GM03348 (cell line): ENCODE results near the gene NRROS.
A peak's percentile ranks its signal among the peaks of the same experiment; 100 is the strongest.
"Not testable (repeated sequence)": the region's sequence is repeated elsewhere in the genome, so short reads cannot be mapped to it uniquely, and the experiment has no call there.

Experiments used
- DNase-seq: peaks from one replicate; pipeline ENCODE4 v3.0.0; 2012; ENCODE audit warnings: low spot score

NRROS gene

DNA sequence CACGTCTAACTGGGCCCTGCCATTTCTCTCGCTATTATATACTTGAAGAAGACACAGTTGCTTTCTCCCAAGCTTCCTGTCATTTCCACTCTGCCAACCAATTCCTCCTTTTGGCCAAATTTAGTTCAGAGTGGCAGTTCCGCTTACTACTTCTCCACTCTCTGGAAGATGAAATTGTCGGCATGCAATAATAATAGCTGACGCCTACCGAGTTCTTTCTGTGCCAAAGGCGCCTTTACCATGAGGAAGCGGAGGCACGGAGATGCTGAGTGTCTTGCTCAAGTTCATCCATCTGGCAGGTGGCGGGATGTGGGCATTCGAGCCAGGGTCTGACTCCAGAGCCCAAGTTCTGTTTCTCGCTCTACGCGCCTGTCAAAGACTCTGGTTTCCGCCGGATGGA is 14.6 kb upstream of the NRROS start:
- DNase-seq: no peak

DNA sequence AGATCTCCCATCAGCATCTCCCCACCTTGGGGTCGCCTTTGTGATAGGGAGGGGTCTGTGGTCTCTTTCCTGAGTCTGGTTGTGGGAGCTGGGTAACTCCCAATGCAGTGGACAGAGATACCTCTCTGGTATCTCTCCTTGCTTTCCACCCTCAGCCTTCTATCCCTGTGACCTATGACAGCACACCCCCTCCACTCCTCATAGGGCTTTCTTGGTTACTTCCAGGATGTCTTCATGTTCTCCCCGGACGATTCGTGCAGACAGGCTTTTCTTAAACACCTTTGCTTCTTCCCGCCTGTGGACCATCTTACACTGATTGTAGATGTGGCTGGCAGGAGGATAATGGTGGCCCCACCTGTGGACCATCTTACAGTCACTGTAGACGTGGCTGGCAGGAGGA is 14.2 kb upstream of the NRROS start:
- no peak for DNase-seq

GRCh38 chr3:196627918-196628231 is 11.6 kb upstream of the NRROS start:
- no peak for DNase-seq

- DNase-seq: no peak
Observed at GRCh38 chr3:196629228-196629627, 10.3 kb upstream of the NRROS start.

DNA sequence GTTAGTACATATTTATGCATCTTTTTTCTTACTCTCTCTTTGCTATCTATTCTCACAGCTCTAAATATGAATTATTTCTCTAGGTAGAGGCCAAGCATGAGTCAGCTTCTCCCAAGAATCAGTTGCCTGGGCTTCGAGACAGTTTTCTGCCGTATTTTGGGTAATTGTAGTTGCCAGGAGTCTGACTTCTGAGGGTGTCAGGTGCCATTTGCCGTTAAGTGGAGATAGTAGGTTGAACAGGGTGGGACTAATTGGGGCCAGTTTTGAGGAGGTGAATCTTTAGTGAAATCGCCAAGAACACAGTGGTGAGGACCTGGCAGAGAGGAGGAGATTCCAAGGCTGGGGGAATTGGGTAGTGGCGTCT is 7.8 kb upstream of the NRROS start:
- DNase-seq: no peak

- DNase-seq: peak; percentile 92
Observed at GRCh38 chr3:196632046-196632751, 7.3 kb upstream of the NRROS start.

- DNase-seq: no peak
Observed at GRCh38 chr3:196633555-196634151, 5.8 kb upstream of the NRROS start.

- no peak for DNase-seq
Observed at GRCh38 chr3:196634224-196634623, 5.3 kb upstream of the NRROS start.

DNA sequence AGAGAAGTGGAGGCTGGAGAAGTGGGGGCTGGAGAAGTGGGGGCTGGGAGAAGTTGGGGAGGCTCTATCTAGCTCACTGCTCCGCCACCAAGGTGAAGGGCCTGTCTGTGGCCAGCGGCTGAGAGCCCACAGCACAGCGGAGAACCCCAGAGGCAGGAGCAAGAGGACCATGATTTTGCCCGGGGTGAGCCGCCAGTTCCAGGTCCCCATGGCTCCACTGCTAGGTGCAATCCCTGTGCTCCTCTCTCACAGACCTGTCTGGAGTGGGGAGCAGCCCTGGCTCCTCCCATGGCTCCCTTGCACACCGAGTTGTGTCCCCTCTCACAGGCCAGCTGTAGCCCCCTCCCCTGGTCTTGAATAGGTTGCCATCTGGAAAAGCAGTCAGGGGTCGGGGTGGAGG is 4.7 kb upstream of the NRROS start:
- DNase-seq: no peak

- DNase-seq: peak; percentile 52
Observed at GRCh38 chr3:196636369-196637349, 2.8 kb upstream of the NRROS start.

- DNase-seq: not testable (repeated sequence)
Observed at GRCh38 chr3:196637941-196638340, 1.6 kb upstream of the NRROS start.

DNA sequence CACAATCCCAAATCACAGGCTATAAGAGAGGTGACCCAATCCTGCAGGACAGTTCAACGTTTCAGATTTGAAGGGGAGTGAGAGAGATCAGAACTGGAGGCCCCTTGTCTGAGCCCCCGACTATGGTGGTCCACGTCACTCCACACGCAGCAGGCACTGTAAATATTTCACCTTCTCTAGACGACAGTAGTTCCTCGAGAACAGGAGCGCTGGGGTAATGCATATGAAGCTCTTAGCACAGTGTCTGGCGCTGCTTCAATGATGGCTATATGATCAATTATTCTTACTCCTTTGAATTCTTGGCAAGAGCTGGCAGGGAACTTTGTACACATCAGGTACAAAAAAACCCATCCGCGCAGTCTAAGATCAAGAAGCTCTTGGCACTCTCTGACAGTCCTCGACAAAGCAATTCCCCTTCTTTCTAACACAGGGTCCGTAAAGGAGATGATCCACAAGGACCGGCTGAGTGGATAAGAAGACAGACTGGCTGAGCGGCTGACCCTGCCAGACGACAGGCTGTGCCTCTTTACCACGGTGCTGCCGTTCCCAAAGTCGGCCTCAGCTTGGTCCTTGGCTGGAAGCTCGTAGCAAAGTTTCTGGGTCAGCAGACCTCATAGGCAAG is 522 bp upstream of the NRROS start:
- DNase-seq: peak; percentile 15

DNA sequence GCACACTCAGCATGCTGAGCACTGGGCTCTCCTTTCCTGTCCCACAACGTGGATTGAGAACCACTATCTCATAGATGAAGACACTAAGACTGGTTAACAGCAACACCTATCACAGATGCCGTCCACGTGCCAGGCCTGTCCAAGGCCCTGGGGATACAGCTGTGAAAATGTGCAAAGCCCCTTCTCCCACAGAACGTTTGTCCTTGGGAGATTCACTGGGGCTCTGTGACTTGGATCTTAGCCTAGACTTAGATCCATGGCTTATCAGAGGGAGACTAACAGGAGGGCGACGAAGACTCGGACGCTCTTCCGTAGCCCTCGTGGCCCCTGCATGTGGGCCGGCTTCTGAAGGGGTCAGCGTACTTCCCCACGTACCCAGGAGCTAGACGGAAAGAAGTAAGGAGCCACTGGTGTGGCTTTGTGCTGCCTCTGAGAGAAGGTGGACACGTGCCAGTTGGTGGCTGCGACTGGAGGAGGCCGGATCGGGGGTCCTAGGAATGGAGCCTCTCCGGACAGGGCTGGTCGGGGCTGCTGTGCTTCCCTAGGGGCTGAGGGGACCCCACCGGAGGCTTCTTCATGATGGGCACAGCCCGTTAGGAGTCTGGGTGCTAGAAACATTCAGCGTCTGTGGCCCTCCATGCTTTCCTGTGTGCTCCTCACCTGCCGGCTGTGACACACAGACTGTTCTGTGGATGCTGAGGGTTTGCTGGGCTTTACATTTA is 964 bp downstream of the NRROS start:
- no peak for DNase-seq

DNA sequence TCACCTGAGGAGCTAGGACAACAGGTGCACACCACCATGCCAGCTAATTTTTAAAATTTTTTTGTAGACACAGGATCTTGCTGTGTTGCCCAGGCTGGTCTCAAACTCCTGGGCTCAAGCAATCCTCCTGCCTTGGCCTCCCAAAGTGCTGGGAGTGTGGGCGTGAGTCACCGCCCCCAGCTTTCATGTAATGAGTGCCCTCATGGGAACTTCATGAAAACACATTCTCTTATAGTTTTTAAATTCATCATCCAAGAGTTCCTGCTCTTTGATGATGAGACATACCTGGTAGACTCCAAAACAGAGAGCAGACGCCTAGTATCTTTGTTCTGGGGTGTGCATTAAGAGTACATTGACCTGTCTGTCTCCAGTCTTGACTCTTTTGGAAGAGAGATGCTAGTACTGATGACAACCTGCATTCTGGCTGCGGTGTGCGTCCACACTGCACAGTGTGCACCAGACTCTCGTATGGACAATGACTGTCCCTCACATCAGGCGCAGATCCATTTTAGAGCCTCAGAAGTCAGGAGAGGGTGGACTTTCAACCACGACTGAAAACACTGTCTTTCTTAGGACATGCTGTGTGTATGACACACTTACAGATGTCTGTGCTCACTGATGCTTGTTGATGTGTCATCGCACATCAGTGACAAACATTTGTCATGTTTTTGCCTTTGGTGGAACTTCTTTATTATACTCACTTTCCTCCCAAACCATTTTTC is 2.0 kb downstream of the NRROS start:
- DNase-seq: no peak

DNA sequence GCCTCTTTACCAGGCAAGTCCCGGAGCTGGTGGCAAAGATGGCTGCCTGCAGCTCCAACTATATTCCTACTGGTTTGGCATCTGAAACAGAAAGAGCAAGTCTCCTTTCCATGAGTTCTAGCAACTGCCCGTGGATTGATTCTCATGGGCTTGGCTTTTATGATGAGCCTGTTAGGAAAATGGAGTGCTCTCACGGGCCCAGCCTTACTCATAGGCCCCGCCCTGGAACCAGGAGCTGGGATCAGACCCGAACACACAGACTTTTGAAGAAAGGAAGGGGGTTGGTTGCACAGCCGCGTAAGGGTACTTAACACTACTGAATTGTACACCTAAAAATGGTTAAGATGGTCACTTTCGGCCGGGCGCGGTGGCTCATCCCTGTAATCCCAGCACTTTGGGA is 2.9 kb downstream of the NRROS start:
- no peak for DNase-seq

DNA sequence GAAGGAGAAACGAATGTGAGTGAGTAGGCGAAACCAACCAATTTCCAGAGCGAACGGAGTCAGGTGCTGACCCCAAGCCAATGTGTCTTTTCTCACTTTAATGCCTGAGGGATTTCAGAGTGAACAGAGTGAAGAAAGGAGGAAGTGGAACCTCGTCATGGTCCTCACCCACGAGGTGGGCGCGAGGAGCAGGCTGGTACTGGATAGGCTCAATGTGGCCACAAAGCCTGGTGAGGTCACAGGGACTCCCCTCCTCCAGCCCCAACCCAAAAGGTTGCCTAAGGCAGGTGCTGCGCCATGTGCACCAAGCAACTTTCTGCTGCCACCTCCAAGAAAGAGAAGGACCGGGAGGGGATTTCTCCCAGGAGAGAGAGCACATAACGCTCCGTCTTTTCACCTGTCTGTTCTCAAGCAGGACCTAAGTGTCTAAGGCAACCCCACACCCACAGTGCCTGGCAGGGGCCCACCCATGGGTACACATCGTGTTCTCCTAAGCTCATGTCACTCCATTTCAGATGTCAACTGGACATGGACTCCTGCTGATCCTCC is 3.8 kb downstream of the NRROS start:
- no peak for DNase-seq

DNA sequence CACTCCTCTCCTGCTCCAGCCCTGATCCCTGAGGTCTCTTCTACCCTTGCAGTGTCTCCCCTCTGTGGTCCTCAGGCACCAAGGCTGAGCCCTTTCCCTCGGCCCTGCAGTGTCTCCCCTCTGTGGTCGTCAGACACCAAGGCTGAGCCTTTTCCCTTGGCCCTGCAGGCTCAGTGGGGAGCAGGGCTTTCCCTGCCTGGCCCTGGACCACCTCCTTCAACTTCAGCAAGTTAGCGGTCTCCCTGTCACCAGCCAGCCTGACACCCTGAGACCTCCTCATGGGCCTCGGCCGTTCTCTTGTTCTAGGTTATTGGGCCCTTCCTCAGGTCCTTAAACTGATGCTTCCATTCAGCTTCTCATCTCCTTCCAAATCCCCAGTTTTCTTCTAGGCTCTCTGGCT is 4.3 kb downstream of the NRROS start:
- no peak for DNase-seq

DNA sequence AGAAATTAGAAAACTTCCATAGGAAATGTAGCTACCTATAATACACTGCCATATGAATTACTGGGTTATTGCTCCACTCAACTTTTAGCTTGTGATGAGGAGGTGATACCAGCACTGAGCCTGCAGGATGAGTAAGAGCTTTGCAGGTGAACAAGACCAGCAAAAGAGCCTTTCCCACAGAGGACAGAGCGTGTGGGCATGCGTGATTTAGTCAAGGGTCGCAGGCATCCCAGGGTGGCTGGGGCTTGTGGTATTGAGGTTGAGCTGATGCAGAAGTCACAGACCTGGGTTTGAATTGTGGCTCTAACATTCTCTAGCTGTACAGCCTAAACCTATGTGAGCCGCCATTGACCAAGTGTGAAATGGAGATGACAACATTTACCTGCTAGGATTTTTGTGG is 5.6 kb downstream of the NRROS start:
- no peak for DNase-seq

GRCh38 chr3:196645897-196646665 is 6.6 kb downstream of the NRROS start:
- no peak for DNase-seq

- no peak for DNase-seq
Observed at GRCh38 chr3:196646666-196647216, 7.2 kb downstream of the NRROS start.
